ENCODE measurements around the gene CSF1. TPM values are rescaled to one million over a fixed set of nuclear protein-coding genes. Genes with fewer than 3 reads are reported as not detected.

The CSF1 gene
- total RNA-seq, 5 donors from 2014 or later (not counting 1 experiment from before 2014, with no cell fraction given), result 4.8 to 9.5 (median 8.3) TPM

DNA sequence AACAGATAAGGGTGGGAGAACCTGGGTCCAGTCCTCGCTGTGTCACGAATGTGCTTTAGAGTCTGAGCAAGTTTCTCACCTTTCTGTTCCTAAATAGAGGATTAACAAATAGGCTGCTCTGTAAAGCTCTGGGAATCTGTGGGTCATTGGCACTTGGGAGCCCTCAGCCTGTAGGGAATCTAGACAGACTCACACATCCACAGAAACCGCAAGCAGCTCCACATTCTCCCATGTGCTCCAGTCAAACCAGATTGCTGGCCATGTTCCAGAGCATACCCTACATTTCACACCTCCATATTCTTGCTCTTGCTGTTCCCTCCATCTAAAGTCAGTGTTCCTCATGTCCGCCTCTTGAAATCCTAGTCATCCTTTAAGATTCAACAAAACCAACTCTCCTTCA, 66.1 kb downstream of the CSF1 start:
- Histone ChIP-seq H3K27me3 (replicated peaks in 1 of 2; ENCODE audit: control insufficient read depth in 2 of 2, extremely low read depth in 1 of 2, insufficient read depth in 2 of 2, low read length in 1 of 2) (peaks cover 0 to 29% of the 10 kb centered on the region in 2 experiments), H3K4me1 (ENCODE audit: control insufficient read depth in 1 of 2, extremely low read depth in 1 of 2, insufficient read depth in 2 of 2, low read length in 2 of 2) (no peaks in the 10 kb centered on the region), H3K27ac (ENCODE audit: low read length) (no peak overlapping the region), H3K36me3 (ENCODE audit: control insufficient read depth in 2 of 2, extremely low read depth in 1 of 2, insufficient read depth in 1 of 2, low read length in 1 of 2) (no peaks in the 10 kb centered on the region), H3K4me3 (ENCODE audit: control insufficient read depth in 1 of 2, extremely low read depth in 1 of 2, low read length in 1 of 2) (no peak overlapping the region), H3K9me3 (no peaks in the 10 kb centered on the region)
- Mint-ChIP-seq H3K27me3 (peaks cover 7 to 16% of the 10 kb centered on the region in 2 donors), H3K9me3 (no peaks in the 10 kb centered on the region), H3K36me3 (no peaks in the 10 kb centered on the region), H3K4me3 (no peak overlapping the region), H3K27ac (no peak overlapping the region), H3K4me1 (no peaks in the 10 kb centered on the region)
- DNase-seq (no peak), ATAC-seq (replicated peaks in 1 of 4) (no peak)
- 85% methylated on average over 4 of the region's 4 CpGs for WGBS (ENCODE audit: insufficient coverage)
- ChIA-PET POLR2A (no interaction called here), CTCF (interaction anchor here in 1 of 2 donors (0.8 to 1.7 kb wide), 2 partner anchors 8 to 200 kb away, joined by 3 to 5 read pairs; partner anchors contain the start of gene AHCYL1)

DNA sequence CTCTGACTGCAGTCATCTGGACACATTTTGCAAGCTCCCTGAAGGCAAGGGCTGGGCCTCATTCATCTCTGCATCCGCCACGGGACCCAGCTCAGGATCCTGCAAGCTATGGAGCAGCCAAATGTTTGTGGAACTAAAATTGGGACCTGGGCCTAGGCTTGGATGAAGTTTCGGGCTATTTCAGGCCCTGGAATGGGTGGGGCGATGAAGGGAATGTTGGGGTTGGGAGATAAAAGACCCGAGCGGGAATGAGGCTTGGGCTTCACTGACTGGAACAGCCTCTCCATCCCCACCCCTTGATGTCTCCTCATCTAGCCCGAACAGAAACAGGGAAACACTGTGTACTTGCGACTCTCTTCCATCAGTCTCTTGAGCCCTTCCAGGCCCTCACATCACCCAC, 66.6 kb downstream of the CSF1 start:
- Mint-ChIP-seq H3K4me1 (no peaks in the 10 kb centered on the region), H3K27me3 (peaks cover 7 to 16% of the 10 kb centered on the region in 2 donors), H3K9me3 (no peaks in the 10 kb centered on the region), H3K4me3 (no peak overlapping the region), H3K36me3 (no peaks in the 10 kb centered on the region), H3K27ac (no peak overlapping the region)
- DNase-seq, result no peak
- CTCF ChIA-PET, result interaction anchor here (1.7 to 10.6 kb wide), 2 partner anchors 201 to 202 kb away, joined by 5 to 163 read pairs; no protein-coding TSS in a partner anchor
- H3K9me3 ChIP-seq, result no peaks in the 10 kb centered on the region
- H3K27ac ChIP-seq (ENCODE audit: low read length), result no peak overlapping the region
- no peaks in the 10 kb centered on the region for H3K36me3 ChIP-seq (ENCODE audit: control insufficient read depth in 2 of 2, extremely low read depth in 1 of 2, insufficient read depth in 1 of 2, low read length in 1 of 2)
- no peak overlapping the region for H3K4me3 ChIP-seq (ENCODE audit: control insufficient read depth in 1 of 2, extremely low read depth in 1 of 2, low read length in 1 of 2)
- 100% methylated on average over 3 of the region's 8 CpGs for WGBS (ENCODE audit: insufficient coverage)
- ATAC-seq (replicated peaks in 1 of 4), result no peak
- POLR2A ChIA-PET, result no interaction called here
- peaks cover 0 to 29% of the 10 kb centered on the region in 2 experiments for H3K27me3 ChIP-seq (replicated peaks in 1 of 2; ENCODE audit: control insufficient read depth in 2 of 2, extremely low read depth in 1 of 2, insufficient read depth in 2 of 2, low read length in 1 of 2)
- no peaks in the 10 kb centered on the region for H3K4me1 ChIP-seq (ENCODE audit: control insufficient read depth in 1 of 2, extremely low read depth in 1 of 2, insufficient read depth in 2 of 2, low read length in 2 of 2)

DNA sequence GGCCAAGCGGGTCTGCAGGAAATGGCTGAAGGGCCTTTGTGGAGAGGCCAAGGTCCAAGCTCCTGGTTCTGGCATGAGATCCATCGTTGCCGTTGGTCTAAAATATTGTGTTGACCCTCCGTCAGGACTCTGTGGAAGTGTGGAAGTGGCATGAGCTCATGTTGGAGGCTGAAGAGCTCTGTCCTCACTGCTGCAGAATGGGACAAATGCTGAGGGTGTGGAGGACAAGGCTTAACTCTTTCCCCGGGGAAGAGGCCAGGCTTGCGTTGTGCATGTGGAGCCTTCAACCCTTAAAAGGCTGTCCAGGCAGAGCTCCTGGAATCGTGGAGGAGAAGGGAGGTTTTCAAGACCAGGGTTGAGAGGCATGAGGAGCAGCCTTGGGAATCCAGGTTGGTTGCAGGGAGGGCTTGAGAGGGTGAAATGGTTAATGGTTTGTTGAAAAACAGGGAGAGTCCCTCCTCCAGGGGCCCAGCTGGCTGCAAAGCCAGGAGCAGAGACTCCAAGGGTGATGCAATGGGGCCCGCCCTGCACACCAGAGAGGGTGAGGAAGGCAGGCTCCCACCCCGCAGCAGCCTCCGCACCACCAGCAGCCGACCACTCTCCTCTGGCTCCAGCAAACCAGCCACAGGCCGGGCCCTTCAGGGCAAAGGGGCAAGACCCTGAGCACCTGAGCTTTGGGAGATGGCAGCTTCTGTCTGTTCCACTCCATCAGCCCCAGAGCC, 67.2 kb downstream of the CSF1 start:
- ChIA-PET CTCF (interaction anchor here in 1 of 2 donors (10.6 kb wide), 1 partner anchor 202 kb away, joined by 163 read pairs; no protein-coding TSS in a partner anchor), POLR2A (interaction anchor here in 1 of 2 donors (0.6 kb wide), 1 partner anchor 177 kb away, joined by 4 read pairs; no protein-coding TSS in a partner anchor)
- Histone ChIP-seq H3K27me3 (replicated peaks in 1 of 2; ENCODE audit: control insufficient read depth in 2 of 2, extremely low read depth in 1 of 2, insufficient read depth in 2 of 2, low read length in 1 of 2) (peaks cover 0 to 29% of the 10 kb centered on the region in 2 experiments), H3K27ac (ENCODE audit: low read length) (no peak overlapping the region), H3K4me3 (ENCODE audit: control insufficient read depth in 1 of 2, extremely low read depth in 1 of 2, low read length in 1 of 2) (no peak overlapping the region), H3K4me1 (ENCODE audit: control insufficient read depth in 1 of 2, extremely low read depth in 1 of 2, insufficient read depth in 2 of 2, low read length in 2 of 2) (no peaks in the 10 kb centered on the region), H3K36me3 (ENCODE audit: control insufficient read depth in 2 of 2, extremely low read depth in 1 of 2, insufficient read depth in 1 of 2, low read length in 1 of 2) (no peaks in the 10 kb centered on the region), H3K9me3 (no peaks in the 10 kb centered on the region)
- DNase-seq (no peak), ATAC-seq (replicated peaks in 1 of 4) (no peak)
- Mint-ChIP-seq H3K36me3 (no peaks in the 10 kb centered on the region), H3K4me3 (no peak overlapping the region), H3K27me3 (peaks cover 7 to 16% of the 10 kb centered on the region in 2 donors), H3K4me1 (no peaks in the 10 kb centered on the region), H3K27ac (no peak overlapping the region), H3K9me3 (no peaks in the 10 kb centered on the region)
- 87% methylated on average over 11 of the region's 12 CpGs for WGBS (ENCODE audit: insufficient coverage)

DNA sequence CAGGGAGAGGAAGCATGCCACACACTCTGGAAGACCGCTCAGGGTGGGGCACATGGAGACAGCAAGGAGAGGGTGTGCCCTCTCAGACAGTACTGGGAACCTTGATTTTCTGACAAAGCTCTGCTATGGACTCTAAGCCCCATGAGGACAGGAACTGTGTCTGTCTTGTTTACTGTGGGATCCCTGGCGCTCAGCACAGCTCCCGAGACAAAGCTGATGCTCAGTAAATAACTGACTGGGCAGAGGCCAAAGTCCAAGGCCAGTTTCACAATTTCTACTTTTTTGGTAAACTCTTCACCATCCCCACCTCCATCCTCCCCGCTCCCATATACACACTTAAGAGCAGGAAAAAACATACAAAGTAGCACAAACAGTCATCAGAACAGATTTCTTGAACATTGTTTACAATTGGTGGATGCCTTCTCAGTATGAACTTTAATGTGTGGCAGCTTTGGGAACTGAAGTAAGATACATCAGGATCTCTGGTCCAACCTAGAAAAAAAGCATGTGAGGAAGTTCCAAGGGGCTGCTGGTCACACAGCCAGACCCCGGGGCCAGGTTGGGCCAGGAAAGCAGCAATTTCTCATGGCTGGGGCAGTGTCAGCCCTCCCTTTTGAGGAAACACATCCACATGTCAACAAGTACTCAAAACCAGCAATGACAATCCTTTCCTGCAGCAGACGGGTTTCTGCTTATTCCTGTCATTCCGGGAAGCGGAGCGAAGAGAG, 68.3 kb downstream of the CSF1 start:
- Histone ChIP-seq H3K4me1 (ENCODE audit: control insufficient read depth in 1 of 2, extremely low read depth in 1 of 2, insufficient read depth in 2 of 2, low read length in 2 of 2) (peaks cover 0 to under 1% of the 10 kb centered on the region in 2 experiments), H3K36me3 (ENCODE audit: control insufficient read depth in 2 of 2, extremely low read depth in 1 of 2, insufficient read depth in 1 of 2, low read length in 1 of 2) (no peaks in the 10 kb centered on the region), H3K27ac (ENCODE audit: low read length) (no peak overlapping the region), H3K4me3 (ENCODE audit: control insufficient read depth in 1 of 2, extremely low read depth in 1 of 2, low read length in 1 of 2) (no peak overlapping the region), H3K9me3 (no peaks in the 10 kb centered on the region), H3K27me3 (replicated peaks in 1 of 2; ENCODE audit: control insufficient read depth in 2 of 2, extremely low read depth in 1 of 2, insufficient read depth in 2 of 2, low read length in 1 of 2) (peaks cover 0 to 29% of the 10 kb centered on the region in 2 experiments)
- H3K4me3 Mint-ChIP-seq, result no peak overlapping the region
- H3K9me3 Mint-ChIP-seq, result no peaks in the 10 kb centered on the region
- H3K27ac Mint-ChIP-seq, result no peak overlapping the region
- no peaks in the 10 kb centered on the region for H3K4me1 Mint-ChIP-seq
- peaks cover 7 to 16% of the 10 kb centered on the region in 2 donors for H3K27me3 Mint-ChIP-seq
- ATAC-seq (replicated peaks in 1 of 4) (no peak), DNase-seq (no peak)
- ChIA-PET POLR2A (interaction anchor here in 1 of 2 donors (0.6 kb wide), 1 partner anchor 178 kb away, joined by 4 read pairs; no protein-coding TSS in a partner anchor), CTCF (interaction anchor here (8.0 to 10.6 kb wide), 2 partner anchors 201 to 203 kb away, joined by 163 to 254 read pairs; no protein-coding TSS in a partner anchor)
- 77% methylated on average over 6 of the region's 9 CpGs for WGBS (ENCODE audit: insufficient coverage)
- H3K36me3 Mint-ChIP-seq, result no peaks in the 10 kb centered on the region

DNA sequence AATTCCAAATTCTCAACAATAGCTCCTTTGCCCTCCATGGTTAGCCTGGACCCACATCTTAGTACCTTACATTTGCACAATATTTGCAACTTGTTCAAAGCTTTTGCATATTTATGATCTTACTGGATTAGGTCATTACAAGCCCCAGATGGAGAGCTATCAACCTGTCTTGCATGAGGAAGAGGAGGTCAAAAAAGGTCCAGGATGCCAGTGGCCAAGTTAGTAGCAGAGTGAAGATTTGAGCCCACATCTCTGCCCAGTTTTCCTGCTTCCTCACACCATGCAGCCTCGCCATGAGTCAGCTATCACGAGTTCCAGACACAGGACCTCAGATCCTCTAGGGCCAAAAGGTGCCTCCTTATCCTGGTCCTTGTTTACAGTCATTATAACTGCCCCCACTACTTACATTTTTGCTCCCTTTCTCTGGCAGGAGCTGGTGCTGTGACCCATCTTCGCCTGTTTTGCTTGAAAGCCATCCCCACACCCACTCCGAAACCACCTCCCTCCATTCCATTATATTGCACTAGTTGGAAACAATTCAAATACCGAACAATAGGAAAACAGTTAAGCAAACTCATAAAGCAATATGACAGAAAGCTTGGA, 68.9 kb downstream of the CSF1 start:
- WGBS (ENCODE audit: insufficient coverage), result 26% methylated on average over 2 of the region's 5 CpGs
- CTCF ChIA-PET, result interaction anchor here (8.0 to 10.6 kb wide), 2 partner anchors 202 to 204 kb away, joined by 163 to 254 read pairs; no protein-coding TSS in a partner anchor
- DNase-seq, result no peak
- POLR2A ChIA-PET, result no interaction called here
- Histone ChIP-seq H3K9me3 (no peaks in the 10 kb centered on the region), H3K4me1 (ENCODE audit: control insufficient read depth in 1 of 2, extremely low read depth in 1 of 2, insufficient read depth in 2 of 2, low read length in 2 of 2) (peaks cover 0 to 6% of the 10 kb centered on the region in 2 experiments), H3K27me3 (replicated peaks in 1 of 2; ENCODE audit: control insufficient read depth in 2 of 2, extremely low read depth in 1 of 2, insufficient read depth in 2 of 2, low read length in 1 of 2) (peaks cover 0 to 29% of the 10 kb centered on the region in 2 experiments), H3K27ac (ENCODE audit: low read length) (no peak overlapping the region), H3K4me3 (ENCODE audit: control insufficient read depth in 1 of 2, extremely low read depth in 1 of 2, low read length in 1 of 2) (no peak overlapping the region), H3K36me3 (ENCODE audit: control insufficient read depth in 2 of 2, extremely low read depth in 1 of 2, insufficient read depth in 1 of 2, low read length in 1 of 2) (no peaks in the 10 kb centered on the region)
- Mint-ChIP-seq H3K4me1 (peaks cover 0 to 3% (median under 1%) of the 10 kb centered on the region in 3 donors), H3K27ac (no peak overlapping the region), H3K36me3 (no peaks in the 10 kb centered on the region), H3K27me3 (peaks cover 7 to 16% of the 10 kb centered on the region in 2 donors), H3K9me3 (no peaks in the 10 kb centered on the region), H3K4me3 (no peak overlapping the region)
- ATAC-seq (replicated peaks in 1 of 4), result no peak
